Ishikawa (cell line): ENCODE results near the gene CA10.

ENCODE experiments used
- CEBPB ChIP-seq: IDR thresholded peaks from 2 replicates; pipeline ENCODE4 v1.6.1; 2012
- TAF1 ChIP-seq: IDR thresholded peaks from 2 replicates; pipeline ENCODE4 v1.6.1; 2012; ENCODE audit warnings: low read depth, mild to moderate bottlenecking
- TEAD4 ChIP-seq: IDR thresholded peaks from 2 replicates; pipeline ENCODE4 v1.6.1; 2012
- TF ChIP-seq, protein P1 (sequence below): IDR thresholded peaks from 2 replicates; pipeline ENCODE4 v1.6.1; 2012; ENCODE audit warnings: low read depth, mild to moderate bottlenecking

DNA sequence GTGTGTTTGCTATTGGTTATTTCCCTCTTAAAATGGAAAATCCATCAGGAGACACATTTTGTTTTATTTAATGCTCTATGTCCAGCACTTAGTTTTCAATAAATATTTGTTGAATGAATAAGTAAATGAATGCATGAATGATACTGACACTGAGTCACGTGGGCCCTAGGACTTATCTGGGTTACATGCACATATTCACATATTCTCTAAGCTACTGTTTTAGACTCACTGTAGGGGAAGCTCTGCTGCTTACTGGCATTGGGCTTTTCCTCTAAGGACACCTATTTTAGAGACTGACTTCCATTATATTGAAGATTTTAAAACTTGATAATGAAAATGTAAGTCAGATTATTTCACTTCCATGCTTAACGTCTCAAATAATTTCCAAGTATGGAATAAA lies 571.0 kb downstream of the CA10 start:
- TF ChIP-seq TAF1 (no peak), TEAD4 (no peak), CEBPB (no peak)
- TF ChIP-seq, protein P1, sequence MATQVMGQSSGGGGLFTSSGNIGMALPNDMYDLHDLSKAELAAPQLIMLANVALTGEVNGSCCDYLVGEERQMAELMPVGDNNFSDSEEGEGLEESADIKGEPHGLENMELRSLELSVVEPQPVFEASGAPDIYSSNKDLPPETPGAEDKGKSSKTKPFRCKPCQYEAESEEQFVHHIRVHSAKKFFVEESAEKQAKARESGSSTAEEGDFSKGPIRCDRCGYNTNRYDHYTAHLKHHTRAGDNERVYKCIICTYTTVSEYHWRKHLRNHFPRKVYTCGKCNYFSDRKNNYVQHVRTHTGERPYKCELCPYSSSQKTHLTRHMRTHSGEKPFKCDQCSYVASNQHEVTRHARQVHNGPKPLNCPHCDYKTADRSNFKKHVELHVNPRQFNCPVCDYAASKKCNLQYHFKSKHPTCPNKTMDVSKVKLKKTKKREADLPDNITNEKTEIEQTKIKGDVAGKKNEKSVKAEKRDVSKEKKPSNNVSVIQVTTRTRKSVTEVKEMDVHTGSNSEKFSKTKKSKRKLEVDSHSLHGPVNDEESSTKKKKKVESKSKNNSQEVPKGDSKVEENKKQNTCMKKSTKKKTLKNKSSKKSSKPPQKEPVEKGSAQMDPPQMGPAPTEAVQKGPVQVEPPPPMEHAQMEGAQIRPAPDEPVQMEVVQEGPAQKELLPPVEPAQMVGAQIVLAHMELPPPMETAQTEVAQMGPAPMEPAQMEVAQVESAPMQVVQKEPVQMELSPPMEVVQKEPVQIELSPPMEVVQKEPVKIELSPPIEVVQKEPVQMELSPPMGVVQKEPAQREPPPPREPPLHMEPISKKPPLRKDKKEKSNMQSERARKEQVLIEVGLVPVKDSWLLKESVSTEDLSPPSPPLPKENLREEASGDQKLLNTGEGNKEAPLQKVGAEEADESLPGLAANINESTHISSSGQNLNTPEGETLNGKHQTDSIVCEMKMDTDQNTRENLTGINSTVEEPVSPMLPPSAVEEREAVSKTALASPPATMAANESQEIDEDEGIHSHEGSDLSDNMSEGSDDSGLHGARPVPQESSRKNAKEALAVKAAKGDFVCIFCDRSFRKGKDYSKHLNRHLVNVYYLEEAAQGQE: no peak
